Posterior vena cava (tissue), 2 donors: ENCODE data around the gene MGARP. TPM values are rescaled to one million over a fixed set of nuclear protein-coding genes. Genes with fewer than 3 reads are reported as not detected.

ENCODE experiments used
- total RNA-seq, 2 donors: library from RNA; stranded (reverse); fragmentation: NEBNext Ultra II Directional; extraction: Animal tissue kit (Norgen Biotek cat#: 25700); gene quantifications; one replicate each; pipeline ENCODE4 v1.2.1, GENCODE V29; 2021
- donor health status: DM: yes; HTN: yes; CAD: no.
- donor health status: DM: yes; HTN: yes; CAD: no.

The MGARP gene
- total RNA-seq, 2 donors from 2014 or later: 2.1 to 4.2 TPM

Other genes with a start within 250 kb of the MGARP start
- gene ELF2, start 103.0 kb downstream of the MGARP start, total RNA-seq: 10 to 100 TPM; 52.0 to 56.8 TPM
- 10 to 100 TPM; 36.0 to 57.0 TPM for gene NAA15, start 21.3 kb upstream of the MGARP start, total RNA-seq
- 10 to 100 TPM; 42.8 to 49.0 TPM for gene NDUFC1, start 22.3 kb upstream of the MGARP start, total RNA-seq
- 10 to 100 TPM; 14.7 to 17.0 TPM for gene RAB33B, start 173.9 kb upstream of the MGARP start, total RNA-seq